IMR-90 (cell line): Measurements from ENCODE around the gene BLTP3B.
A peak's percentile ranks its signal among the peaks of the same experiment; 100 is the strongest.

ENCODE experiments used
- BHLHE40 ChIP-seq: fragments of 150-350 bp; IDR thresholded peaks from 2 replicates; pipeline ENCODE4 v1.6.1; 2016; ENCODE audit warnings: mild to moderate bottlenecking, low read depth, low read length
- CEBPB ChIP-seq: IDR thresholded peaks from 2 replicates; pipeline ENCODE4 v1.6.1; 2012; ENCODE audit warnings: low read depth, low read length, improper control_type of control experiment
- CHD1 ChIP-seq: IDR thresholded peaks from 2 replicates; pipeline ENCODE4 v1.6.1; 2012; ENCODE audit warnings: low read depth, low read length, improper control_type of control experiment
- POLR2A ChIP-seq: IDR thresholded peaks from 2 replicates; pipeline ENCODE4 v1.6.1; 2012; ENCODE audit warnings: mild to moderate bottlenecking, low read depth, low read length
- RAD21 ChIP-seq: IDR thresholded peaks from 2 replicates; pipeline ENCODE4 v1.6.1; 2012; ENCODE audit warnings: low read length, improper control_type of control experiment
- SMC3 ChIP-seq: fragments of 150-350 bp; IDR thresholded peaks from 2 replicates; pipeline ENCODE4 v1.6.1; 2016; ENCODE audit warnings: low read depth, mild to moderate bottlenecking, antibody characterized with exemption, low read length, moderate library complexity
- TF ChIP-seq, protein P1 (sequence below): conservative IDR thresholded peaks from 2 replicates; pipeline ENCODE4 v1.5.1; 2012; ENCODE audit warnings: mild to moderate bottlenecking, low read depth, low read length, improper control_type of control experiment
- TF ChIP-seq, protein P2 (sequence below): fragments of 150-350 bp; IDR thresholded peaks from 2 replicates; pipeline ENCODE4 v1.6.1; 2016; ENCODE audit warnings: low read depth, mild to moderate bottlenecking, low read length, moderate library complexity, borderline replicate concordance
- TF ChIP-seq, protein P3 (sequence below): fragments of 150-350 bp; IDR thresholded peaks from 2 replicates; pipeline ENCODE4 v1.6.1; 2017; ENCODE audit warnings: mild to moderate bottlenecking, antibody characterized with exemption, low read length, low read depth

DNA sequence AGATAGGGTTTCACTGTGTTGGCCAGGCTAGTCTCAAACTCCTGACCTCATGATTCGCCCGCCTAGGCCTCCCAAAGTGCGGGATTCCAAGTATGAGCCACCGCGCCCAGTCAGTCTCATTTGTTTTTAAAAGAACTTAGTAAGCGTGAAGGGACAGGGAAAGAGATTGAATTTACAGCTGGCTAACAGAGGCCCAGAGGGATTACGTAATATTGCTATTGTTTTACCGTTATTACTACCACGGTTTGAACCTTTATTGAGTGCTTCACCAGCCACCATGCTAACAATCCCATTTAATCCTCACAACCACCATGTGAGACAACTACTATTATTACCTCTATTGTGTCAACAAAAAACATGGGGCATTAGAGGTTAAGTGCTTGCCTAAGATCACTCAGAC lies 26.7 kb upstream of the BLTP3B start:
- TF ChIP-seq, protein P1, sequence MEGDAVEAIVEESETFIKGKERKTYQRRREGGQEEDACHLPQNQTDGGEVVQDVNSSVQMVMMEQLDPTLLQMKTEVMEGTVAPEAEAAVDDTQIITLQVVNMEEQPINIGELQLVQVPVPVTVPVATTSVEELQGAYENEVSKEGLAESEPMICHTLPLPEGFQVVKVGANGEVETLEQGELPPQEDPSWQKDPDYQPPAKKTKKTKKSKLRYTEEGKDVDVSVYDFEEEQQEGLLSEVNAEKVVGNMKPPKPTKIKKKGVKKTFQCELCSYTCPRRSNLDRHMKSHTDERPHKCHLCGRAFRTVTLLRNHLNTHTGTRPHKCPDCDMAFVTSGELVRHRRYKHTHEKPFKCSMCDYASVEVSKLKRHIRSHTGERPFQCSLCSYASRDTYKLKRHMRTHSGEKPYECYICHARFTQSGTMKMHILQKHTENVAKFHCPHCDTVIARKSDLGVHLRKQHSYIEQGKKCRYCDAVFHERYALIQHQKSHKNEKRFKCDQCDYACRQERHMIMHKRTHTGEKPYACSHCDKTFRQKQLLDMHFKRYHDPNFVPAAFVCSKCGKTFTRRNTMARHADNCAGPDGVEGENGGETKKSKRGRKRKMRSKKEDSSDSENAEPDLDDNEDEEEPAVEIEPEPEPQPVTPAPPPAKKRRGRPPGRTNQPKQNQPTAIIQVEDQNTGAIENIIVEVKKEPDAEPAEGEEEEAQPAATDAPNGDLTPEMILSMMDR = no peak
- TF ChIP-seq POLR2A = no peak
- TF ChIP-seq CEBPB = peak; percentile 70
- TF ChIP-seq BHLHE40 = no peak
- TF ChIP-seq, protein P2, sequence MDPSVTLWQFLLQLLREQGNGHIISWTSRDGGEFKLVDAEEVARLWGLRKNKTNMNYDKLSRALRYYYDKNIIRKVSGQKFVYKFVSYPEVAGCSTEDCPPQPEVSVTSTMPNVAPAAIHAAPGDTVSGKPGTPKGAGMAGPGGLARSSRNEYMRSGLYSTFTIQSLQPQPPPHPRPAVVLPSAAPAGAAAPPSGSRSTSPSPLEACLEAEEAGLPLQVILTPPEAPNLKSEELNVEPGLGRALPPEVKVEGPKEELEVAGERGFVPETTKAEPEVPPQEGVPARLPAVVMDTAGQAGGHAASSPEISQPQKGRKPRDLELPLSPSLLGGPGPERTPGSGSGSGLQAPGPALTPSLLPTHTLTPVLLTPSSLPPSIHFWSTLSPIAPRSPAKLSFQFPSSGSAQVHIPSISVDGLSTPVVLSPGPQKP = no peak
- no peak for TF ChIP-seq SMC3
- TF ChIP-seq, protein P3, sequence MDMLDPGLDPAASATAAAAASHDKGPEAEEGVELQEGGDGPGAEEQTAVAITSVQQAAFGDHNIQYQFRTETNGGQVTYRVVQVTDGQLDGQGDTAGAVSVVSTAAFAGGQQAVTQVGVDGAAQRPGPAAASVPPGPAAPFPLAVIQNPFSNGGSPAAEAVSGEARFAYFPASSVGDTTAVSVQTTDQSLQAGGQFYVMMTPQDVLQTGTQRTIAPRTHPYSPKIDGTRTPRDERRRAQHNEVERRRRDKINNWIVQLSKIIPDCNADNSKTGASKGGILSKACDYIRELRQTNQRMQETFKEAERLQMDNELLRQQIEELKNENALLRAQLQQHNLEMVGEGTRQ = no peak
- no peak for TF ChIP-seq CHD1
- TF ChIP-seq RAD21 = no peak
